Measurements from ENCODE around the gene SEMA3E. TPM values are rescaled to one million over a fixed set of nuclear protein-coding genes. Genes with fewer than 3 reads are reported as not detected.

SEMA3E gene
- total RNA-seq = 2.6 TPM

GRCh38 chr7:83648464-83649241 is at the start of gene SEMA3E:
Gene SEMA3E, minus strand, starts transcription at chr7:83649139.

Small RNAs within 50 kb of the gene (small RNA-seq; reads per million reads assigned to genes)
- not detected for gene AC079987.1 (ENCODE audit: low replicate concordance)
